Lower lobe of right lung (tissue), 2 donors: ENCODE results near the gene APMAP. TPM values are rescaled to one million over a fixed set of nuclear protein-coding genes. Genes with fewer than 3 reads are reported as not detected.

Source experiments
- ATAC-seq, 2 donors: fragments of 200-7000 bp; cut with Tn5 transposase; one replicate each; pipeline ENCODE4 v1.9.1; 2020 to 2022; ENCODE audit warnings: mild to moderate bottlenecking in 2 of 2, moderate library complexity in 2 of 2
- DNase-seq: peaks from one replicate; pipeline ENCODE4 v3.0.0-alpha.2; 2020
- H3K27ac ChIP-seq: fragments of 200-600 bp; one replicate; pipeline ENCODE4 v1.8.0; 2022
- H3K27me3 ChIP-seq: fragments of 200-600 bp; one replicate; pipeline ENCODE4 v1.8.0; 2022; ENCODE audit warnings: low read depth
- H3K36me3 ChIP-seq: fragments of 200-600 bp; one replicate; pipeline ENCODE4 v1.8.0; 2022; ENCODE audit warnings: mild to moderate bottlenecking
- H3K4me1 ChIP-seq: fragments of 200-600 bp; one replicate; pipeline ENCODE4 v1.8.0; 2022
- H3K4me3 ChIP-seq: fragments of 200-600 bp; one replicate; pipeline ENCODE4 v1.8.0; 2022; ENCODE audit warnings: mild to moderate bottlenecking
- H3K9me3 ChIP-seq: fragments of 200-600 bp; one replicate; pipeline ENCODE4 v1.8.0; 2022
- CTCF ChIP-seq: fragments of 200-600 bp; IDR thresholded peaks from one replicate; pipeline ENCODE4 v1.8.0; 2022; ENCODE audit warnings: antibody characterized with exemption, mild to moderate bottlenecking
- intact Hi-C: fragments of 100-400 bp; cut with DNase I; formaldehyde crosslinking; loops from one replicate; pipeline ENCODE4 v1.11.0; 2022
- total RNA-seq: library from RNA; stranded (reverse); fragmentation: NEBNext Ultra II Directional; extraction: Animal tissue kit (Norgen Biotek cat#: 25700); gene quantifications from one replicate; pipeline ENCODE4 v1.2.1, GENCODE V29; 2021
- donor health status: DM: no; HTN: yes; CAD: no; lungs with severe emphysema.

APMAP gene
- total RNA-seq, 1 donor from 2014 or later, result 82.9 TPM

GRCh38 chr20:25023356-25023755 is 30.8 kb upstream of the APMAP start:
- H3K9me3 ChIP-seq, result no peaks in the 10 kb centered on the region
- no peak overlapping the region for H3K4me3 ChIP-seq
- ATAC-seq (no peak), DNase-seq (no peak)
- H3K27me3 ChIP-seq, result no peaks in the 10 kb centered on the region
- no peak overlapping the region for H3K27ac ChIP-seq
- H3K36me3 ChIP-seq, result peaks cover 42% of the 10 kb centered on the region
- no peak for TF ChIP-seq CTCF
- intact Hi-C loops, result no loop called here
- peaks cover 8% of the 10 kb centered on the region for H3K4me1 ChIP-seq

DNA sequence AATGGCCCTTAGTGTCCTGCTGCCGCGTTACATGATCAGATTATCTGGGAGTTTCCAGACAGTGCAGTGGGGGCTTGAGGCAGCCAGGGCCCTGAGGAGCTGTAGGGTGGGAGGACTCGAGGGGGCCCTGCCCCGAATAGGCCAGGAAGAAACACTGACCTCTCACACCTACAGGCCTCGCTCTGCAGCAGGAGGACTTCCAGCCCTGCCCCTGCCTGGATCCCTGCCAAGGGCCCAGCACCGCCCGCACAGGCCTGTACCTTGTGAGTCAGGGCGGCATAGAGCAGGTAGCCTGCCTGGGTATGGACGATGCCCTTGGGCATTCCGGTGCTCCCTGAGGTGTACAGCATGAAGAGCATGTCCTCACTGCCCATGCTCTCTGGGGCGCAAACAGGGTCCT is 30.1 kb upstream of the APMAP start:
- no peaks in the 10 kb centered on the region for H3K9me3 ChIP-seq
- no peak for TF ChIP-seq CTCF
- peak; percentile 81 for DNase-seq
- no peaks in the 10 kb centered on the region for H3K27me3 ChIP-seq
- no peak overlapping the region for H3K4me3 ChIP-seq
- no peak overlapping the region for H3K27ac ChIP-seq
- intact Hi-C loops, result no loop called here
- peaks cover 41% of the 10 kb centered on the region for H3K36me3 ChIP-seq
- H3K4me1 ChIP-seq, result peaks cover 10% of the 10 kb centered on the region
- ATAC-seq, result peak; percentile 76 to 88

DNA sequence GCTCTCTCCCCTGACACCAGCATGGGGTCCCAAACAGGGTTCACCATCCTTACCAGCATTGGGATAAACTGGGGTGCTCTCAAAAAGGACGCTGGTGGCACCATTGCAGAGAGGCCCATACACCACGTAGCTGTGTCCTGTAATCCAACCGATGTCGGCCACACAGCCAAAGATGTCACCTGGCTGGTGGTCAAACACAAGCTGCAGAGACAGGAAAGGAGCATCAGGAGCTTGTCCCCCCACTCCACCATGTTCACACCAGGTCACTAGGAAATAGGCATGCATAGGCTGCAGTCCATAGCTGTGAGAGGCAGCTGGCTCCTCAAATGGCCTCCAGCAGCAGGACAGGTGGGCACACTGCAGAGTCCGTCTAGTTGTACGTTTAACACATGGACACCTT is 28.8 kb upstream of the APMAP start:
- Histone ChIP-seq H3K36me3 (peaks cover 46% of the 10 kb centered on the region), H3K4me1 (peaks cover 23% of the 10 kb centered on the region), H3K9me3 (no peaks in the 10 kb centered on the region), H3K4me3 (no peak overlapping the region), H3K27me3 (no peaks in the 10 kb centered on the region), H3K27ac (no peak overlapping the region)
- DNase-seq, result no peak
- TF ChIP-seq CTCF, result no peak
- intact Hi-C loops, result no loop called here
- ATAC-seq, result no peak

DNA sequence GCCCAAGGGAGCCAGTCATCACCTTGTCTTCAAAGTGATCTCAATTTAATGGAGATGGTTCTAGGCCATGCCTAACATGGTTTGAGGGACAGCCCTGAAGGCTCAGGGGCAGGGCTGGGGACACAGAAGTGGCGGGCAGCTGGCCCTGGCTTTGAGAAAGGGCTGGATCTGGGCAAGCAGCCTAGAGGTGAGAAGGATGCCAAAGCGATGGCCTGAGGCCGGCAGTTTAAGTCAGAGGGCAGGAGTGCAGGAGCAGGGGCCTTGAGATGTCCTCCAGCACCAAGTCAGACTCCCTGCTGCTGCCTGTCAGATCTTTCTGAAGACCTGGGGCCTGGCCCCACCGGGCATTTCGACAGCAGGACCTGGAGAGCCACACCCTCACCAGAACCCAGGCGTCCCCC is 28.4 kb upstream of the APMAP start:
- DNase-seq (no peak), ATAC-seq (no peak)
- Histone ChIP-seq H3K27me3 (no peaks in the 10 kb centered on the region), H3K36me3 (peaks cover 50% of the 10 kb centered on the region), H3K4me1 (peaks cover 27% of the 10 kb centered on the region), H3K9me3 (no peaks in the 10 kb centered on the region), H3K27ac (no peak overlapping the region), H3K4me3 (no peak overlapping the region)
- intact Hi-C loops, result no loop called here
- no peak for TF ChIP-seq CTCF

DNA sequence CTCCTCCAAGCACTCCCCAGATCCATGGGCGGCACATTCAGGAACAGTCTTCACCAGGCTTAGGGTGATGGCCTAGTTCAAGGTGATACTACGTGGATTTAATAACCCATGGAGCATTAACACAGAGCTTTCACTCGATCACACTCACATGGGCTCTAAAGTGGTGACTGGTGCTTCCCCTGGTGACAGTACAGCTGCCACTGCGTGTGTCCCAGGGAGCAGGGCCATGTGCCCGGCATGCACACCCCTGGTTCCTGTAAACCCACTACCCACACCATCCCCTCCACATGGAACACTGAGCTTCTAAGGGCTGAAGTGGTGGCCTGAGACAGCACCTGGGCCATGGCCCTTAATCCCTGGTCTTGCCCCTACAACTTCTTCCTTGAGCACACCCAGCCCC is 27.8 kb upstream of the APMAP start:
- no peak for TF ChIP-seq CTCF

More for the DNA sequence above, 27.8 kb upstream of the APMAP start:
- no peak for ATAC-seq
- peaks cover 27% of the 10 kb centered on the region for H3K4me1 ChIP-seq
- H3K36me3 ChIP-seq, result peaks cover 56% of the 10 kb centered on the region
- no peaks in the 10 kb centered on the region for H3K27me3 ChIP-seq
- DNase-seq, result no peak
- H3K9me3 ChIP-seq, result no peaks in the 10 kb centered on the region
- H3K27ac ChIP-seq, result no peak overlapping the region
- no peak overlapping the region for H3K4me3 ChIP-seq
- intact Hi-C loops, result no loop called here
